Stimulated activated CD8-positive, alpha-beta memory T cell treated with anti-CD3 and anti-CD28 coated beads, Interleukin-12 subunit alpha, Interleukin-12 subunit beta, amount 100 ng/mL, for 1 hour (primary cell): ENCODE results near the gene TRIM41.
A peak's percentile ranks its signal among the peaks of the same experiment; 100 is the strongest.
"Not testable (repeated sequence)": the region's sequence is repeated elsewhere in the genome, so short reads cannot be mapped to it uniquely, and the experiment has no call there.

Experiments
- DNase-seq: peaks from one replicate; pipeline ENCODE4 v3.0.0-alpha.2; 2020; ENCODE audit warnings: low read depth

The TRIM41 gene

DNA sequence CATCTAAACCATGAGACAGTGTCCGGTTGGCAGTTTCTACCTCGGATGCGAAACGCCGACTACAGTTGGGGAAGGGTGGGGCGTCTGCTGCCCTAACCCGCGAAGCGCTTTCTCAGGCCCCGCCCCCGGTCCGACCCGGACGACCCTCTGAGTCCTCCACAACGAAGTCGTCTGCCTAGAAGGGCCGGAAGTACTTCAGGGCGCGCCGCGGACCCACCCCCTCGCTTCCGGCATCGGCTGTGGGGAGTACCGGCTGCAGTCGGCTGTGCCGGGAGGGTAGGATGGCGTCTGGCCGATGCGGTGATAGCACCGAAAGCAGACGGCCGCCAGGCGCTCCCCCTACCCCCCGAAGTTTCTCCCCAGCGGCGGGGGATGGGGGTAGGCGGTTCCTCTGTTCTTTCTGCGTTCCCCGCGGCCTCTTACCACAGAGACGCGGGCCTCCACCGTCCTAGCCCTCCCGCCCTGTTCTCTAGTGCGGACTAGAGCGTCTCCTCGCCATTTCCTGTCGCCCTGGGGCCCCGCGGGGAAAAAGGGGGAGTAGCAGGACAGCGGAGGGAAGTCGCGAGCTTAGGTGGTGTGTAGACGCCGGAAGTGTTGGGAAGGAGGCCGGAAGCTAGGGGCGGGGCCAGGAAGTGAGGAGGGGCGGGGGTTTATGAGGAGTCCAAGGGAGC, at the start of gene TRIM41:
Gene TRIM41, plus strand, starts transcription at position 224 of the 671 bp plus-strand sequence. CDS start 719 bp downstream, outside the sequence.
- peak; percentile 97 for DNase-seq

DNA sequence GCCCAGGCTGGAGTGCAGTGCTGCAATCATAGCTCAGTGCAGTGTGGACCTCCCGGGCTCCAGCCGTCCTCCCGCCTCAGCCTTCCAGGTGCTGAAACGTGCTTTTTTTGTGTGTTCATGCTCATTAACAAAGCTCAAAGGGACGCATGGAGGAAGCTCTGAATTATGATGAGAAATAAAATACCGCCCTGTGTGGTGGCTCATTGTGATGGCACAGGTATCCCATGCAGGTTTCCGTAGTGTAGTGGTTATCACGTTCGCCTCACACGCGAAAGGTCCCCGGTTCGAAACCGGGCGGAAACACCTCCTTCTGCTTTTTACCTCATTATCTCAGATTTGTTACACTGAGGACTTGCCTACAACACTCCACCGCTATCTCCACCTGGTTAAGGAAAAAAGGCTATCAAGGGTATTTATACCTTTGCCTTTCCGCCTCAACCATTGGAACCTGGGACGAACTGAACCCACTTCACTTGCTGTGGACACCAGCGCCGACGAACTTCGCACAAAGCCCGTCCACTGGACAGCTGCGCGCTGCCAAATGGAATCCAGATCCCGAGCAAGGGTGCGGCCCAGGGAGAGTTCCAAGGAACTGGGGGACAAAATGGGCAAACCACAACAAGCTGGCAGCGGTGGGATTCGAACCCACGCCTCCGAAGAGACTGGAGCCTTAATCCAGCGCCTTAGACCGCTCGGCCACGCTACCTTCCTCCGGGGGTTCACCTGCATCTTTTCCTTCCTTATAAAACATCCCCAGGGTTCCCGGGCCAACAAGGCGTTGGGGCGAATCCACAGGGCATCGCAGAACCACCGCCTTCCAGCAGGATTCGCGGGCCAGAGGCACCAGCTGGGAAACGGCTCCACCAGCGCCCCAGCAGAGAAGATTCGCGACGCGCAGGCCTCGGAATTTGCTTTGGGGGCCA, 49.4 kb upstream of the TRIM41 start:
- DNase-seq = no peak

- no peak for DNase-seq
These were observed 46.7 kb upstream of the TRIM41 start for GRCh38 chr5:181176254-181176952.

DNA sequence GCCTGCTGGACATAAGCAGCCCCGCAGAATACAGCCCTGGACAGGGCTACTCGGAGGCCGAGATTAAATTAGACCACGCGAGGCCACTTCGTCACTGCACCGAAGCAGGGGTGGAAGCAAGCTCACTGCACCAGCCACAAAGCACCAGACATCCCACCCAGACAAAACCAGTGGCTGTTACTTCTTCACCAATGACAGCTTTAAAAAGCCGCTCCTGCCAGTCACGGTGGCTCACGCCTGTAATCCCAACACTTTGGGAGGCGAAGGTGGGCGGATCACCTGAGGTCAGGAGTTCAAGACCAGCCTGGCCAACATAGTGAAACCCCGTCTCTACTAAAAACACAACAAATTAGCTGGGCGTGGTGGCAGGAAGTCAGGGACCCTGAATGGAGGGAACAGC, 45.5 kb upstream of the TRIM41 start:
- not testable (repeated sequence) for DNase-seq

GRCh38 chr5:181181650-181182565, 41.2 kb upstream of the TRIM41 start:
- no peak for DNase-seq

DNA sequence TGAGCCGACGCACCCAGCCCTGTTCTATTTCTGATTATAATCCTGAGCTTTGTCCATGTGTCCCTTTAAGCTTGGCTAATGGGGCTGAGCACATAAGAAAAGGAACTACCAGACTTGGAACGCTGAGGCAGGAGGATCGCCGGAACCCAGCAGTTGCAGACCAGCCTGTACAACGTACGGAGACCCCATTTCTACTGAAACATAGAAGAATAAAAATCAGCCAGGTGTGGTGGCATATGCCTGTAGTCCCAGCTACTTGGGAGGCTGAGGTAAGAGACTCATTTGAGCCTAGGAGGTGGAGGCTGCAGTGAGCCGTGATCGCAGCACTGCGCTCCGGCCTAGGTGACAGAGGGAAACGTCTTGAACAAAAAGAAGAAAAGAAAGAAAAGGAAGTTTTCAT, 40.4 kb upstream of the TRIM41 start:
- DNase-seq = no peak

- no peak for DNase-seq
These were observed 38.2 kb upstream of the TRIM41 start for GRCh38 chr5:181184845-181185216.

DNA sequence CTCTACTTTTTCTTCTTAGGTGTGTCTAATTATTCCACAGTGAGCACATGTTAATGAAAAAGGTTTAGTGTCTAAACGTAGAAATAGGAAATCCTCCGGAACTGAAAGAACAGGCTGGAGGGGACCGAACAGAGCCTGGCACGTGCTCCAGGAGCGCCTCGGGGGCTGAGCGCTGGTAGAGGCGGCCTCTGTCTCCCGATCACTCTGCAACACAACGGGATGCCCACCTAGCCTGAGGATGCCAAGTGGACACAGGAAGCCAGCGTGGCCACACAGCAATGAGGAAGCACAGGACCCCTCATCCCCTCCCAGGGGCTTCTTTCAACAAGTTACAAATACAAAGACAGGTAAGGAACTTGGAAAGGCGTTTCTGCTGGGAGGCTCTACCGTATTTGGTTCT, 37.5 kb upstream of the TRIM41 start:
- no peak for DNase-seq

- no peak for DNase-seq
These were observed 37.1 kb upstream of the TRIM41 start for GRCh38 chr5:181186022-181186421.

DNA sequence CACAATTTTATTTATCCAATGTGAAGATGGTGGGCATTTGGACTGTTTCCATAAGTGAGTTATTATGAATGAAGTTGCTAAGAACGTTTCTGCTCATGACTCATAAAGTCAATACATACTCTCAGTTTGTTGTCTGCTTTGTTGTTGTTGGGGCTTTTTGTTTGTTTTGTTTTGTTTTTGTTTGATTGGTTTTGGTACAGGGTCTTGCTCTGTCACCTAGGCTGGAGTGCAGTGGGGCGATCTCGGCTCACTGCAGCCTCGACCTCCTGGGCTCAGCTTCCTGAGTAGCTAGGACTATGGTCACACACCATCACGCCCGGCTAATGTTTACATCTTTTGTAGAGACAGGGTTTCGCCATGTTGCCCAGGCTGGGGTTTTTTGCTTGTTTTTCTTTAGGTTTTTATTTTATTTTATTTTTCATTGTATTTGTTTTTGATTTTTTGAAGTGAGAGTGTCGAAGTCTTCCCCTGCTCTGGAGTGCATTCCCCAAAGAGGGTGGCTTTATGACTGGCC, 36.0 kb upstream of the TRIM41 start:
- no peak for DNase-seq

GRCh38 chr5:181187500-181188213, 35.4 kb upstream of the TRIM41 start:
- no peak for DNase-seq

DNA sequence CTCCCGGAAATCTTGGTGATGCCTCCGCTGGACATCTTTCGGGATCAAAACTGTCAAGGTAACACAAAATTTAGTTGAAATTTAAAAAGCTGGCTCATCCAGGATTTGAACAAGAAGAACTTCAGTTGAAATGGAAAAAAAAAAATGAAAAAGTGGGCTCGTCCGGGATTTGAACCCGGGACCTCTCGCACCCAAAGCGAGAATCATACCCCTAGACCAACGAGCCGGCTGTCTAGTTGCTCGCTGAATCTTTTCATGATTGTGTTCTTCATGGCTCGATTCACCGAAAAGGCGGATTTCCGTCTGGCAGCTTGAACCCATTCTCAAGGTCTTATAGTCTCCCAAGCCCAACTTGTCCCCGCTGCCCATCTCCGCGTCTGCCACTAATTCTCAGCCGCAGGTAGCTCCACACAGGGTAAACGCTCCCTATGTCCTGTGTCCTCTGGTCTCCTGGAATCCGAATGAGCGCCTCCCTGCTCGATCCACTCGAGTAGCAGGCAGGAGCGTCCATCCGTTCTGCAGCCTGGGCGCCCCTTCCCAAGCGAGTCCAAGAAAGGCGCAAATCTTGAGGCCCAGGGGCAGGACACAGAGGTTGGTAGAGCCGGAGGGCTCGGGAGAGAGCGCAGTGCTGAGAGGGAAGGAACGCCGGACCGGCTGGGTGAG, 34.2 kb upstream of the TRIM41 start:
- peak; percentile 77 for DNase-seq

- DNase-seq = no peak
These were observed 33.6 kb upstream of the TRIM41 start for GRCh38 chr5:181189363-181189961.

- no peak for DNase-seq
These were observed 32.9 kb upstream of the TRIM41 start for GRCh38 chr5:181189962-181190710.

DNA sequence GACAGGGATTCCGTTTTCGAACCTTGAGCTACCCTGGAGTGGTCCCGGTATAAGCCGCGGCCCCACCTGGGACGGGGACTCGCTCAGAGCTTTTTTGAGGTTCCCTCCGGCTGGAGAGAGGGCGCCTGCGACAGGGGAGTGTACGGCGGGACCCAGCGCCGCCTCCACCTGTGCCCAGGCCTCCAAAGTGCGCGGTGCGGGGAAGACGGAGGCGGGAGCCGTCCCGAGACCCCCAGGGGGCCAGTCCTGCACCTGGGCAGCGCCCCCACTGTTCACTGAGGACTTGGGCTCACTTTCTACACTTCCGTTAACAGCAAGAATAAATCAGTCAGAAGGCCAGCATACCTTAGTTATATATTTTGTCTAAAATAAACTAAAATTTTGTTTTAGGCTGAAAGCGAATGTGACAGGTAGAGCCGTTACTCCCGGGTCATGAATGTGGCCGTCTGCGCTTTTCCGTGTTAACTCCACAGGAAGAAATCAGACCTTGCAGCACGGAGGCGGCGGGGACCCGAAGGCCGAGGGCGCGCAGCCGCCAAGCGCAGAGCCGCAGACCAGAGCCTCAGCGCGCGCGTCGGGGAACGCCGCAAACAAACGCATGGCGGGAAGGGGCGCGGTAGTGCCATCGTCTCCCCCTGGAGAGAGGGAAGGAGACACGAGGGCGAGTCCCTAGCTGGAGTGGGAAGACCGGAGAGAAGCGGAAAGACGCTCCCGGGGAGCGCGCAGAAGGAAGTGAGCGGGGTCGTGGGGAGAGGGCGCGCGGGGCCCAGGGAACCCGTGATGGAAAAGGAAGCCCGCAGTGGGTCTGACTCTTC, 32.2 kb upstream of the TRIM41 start:
- no peak for DNase-seq

- peak; percentile 92 for DNase-seq
These were observed 31.4 kb upstream of the TRIM41 start for GRCh38 chr5:181191526-181192336.

DNA sequence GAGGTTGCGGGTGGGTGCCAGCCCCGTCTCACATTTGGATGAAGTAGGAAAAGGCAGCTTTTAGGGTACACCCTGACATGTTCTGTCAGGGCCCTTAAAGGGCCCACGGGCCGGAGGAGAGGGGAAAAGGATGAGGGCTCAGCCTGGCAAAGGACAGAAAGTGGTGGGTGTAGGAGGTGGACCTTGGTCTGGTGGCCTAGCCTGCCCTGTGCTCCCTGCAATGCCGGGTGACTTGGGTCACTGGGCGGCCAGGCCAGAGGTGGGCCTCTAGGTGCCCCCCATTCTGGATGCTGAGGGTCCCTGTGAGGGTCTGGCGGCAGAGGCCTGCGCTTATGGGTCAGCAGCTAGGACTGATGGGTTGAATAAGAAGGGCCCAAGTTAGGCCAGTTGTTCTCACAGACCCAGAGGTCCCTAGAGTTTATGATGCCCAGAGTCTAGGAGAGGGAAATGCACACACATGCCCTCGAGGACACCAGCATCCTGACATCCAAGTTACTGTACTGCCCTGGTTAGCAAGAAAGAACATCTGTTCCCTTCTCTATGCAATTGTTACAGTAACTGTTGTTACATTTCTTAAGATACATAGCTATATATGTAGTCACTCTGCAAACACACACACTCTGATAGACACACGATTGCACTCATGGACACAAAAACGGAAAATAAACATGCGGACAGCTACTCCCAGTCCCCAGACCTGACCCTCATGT, 30.6 kb upstream of the TRIM41 start:
- no peak for DNase-seq
